GM21528 (cell line): ENCODE results near the gene C6orf47.

Source experiments
- ATAC-seq: cut with Tn5 transposase; IDR thresholded peaks from one replicate; pipeline ENCODE4 v1.9.1; 2021; ENCODE audit warnings: mild to moderate bottlenecking, moderate library complexity; ENCODE audit not compliant: unreplicated experiment, low FRiP score

C6orf47 gene

GRCh38 chr6:31615748-31616147 is 44.8 kb downstream of the C6orf47 start:
- ATAC-seq = no peak

- no peak for ATAC-seq
Observed at GRCh38 chr6:31614684-31615578, 45.6 kb downstream of the C6orf47 start, which contains the start of gene AIF1. Gene AIF1, plus strand, starts transcription at chr6:31615234. Its CDS starts 96 bp downstream, at chr6:31615330.

- ATAC-seq = no peak
Observed at GRCh38 chr6:31614075-31614619, 46.4 kb downstream of the C6orf47 start.

GRCh38 chr6:31610968-31611367 is 49.6 kb downstream of the C6orf47 start:
- ATAC-seq = no peak

GRCh38 chr6:31609519-31610406 is 50.8 kb downstream of the C6orf47 start:
- no peak for ATAC-seq
